Endodermal cell (in vitro differentiated cells): Measurements from ENCODE around the gene TMCO6. TPM values are rescaled to one million over a fixed set of nuclear protein-coding genes. Genes with fewer than 3 reads are reported as not detected.
"Not testable (repeated sequence)": the region's sequence is repeated elsewhere in the genome, so short reads cannot be mapped to it uniquely, and the experiment has no call there.

Experiments used
- DNase-seq: peaks from one replicate; pipeline ENCODE4 v3.0.0-alpha.2; 2017
- H3K27ac ChIP-seq: 2 replicates; pipeline ENCODE4 v1.5.1; 2013; ENCODE audit warnings: mild to moderate bottlenecking, low read depth, low read length, moderate library complexity
- H3K27me3 ChIP-seq: 2 replicates; pipeline ENCODE4 v1.6.1; 2013; ENCODE audit warnings: mild to moderate bottlenecking, low read length, moderate library complexity; ENCODE audit not compliant: insufficient read depth, control insufficient read depth, poor library complexity, severe bottlenecking
- H3K36me3 ChIP-seq: 2 replicates; pipeline ENCODE4 v1.7.0; 2013; ENCODE audit warnings: mild to moderate bottlenecking, low read length, moderate library complexity; ENCODE audit not compliant: control insufficient read depth, insufficient read depth
- H3K4me1 ChIP-seq: one replicate; pipeline ENCODE4 v1.7.0; 2013; ENCODE audit warnings: low read length; ENCODE audit not compliant: control insufficient read depth, insufficient read depth
- H3K4me3 ChIP-seq: 2 replicates; pipeline ENCODE4 v1.5.1; 2013; ENCODE audit warnings: mild to moderate bottlenecking, low read length, moderate library complexity
- H3K9ac ChIP-seq: 2 replicates; pipeline ENCODE4 v1.6.1; 2013; ENCODE audit warnings: mild to moderate bottlenecking, low read length, moderate library complexity; ENCODE audit not compliant: poor library complexity, severe bottlenecking; ENCODE audit errors: extremely low read depth
- H3K9me3 ChIP-seq: 2 replicates; pipeline ENCODE4 v1.6.1; 2013; ENCODE audit warnings: mild to moderate bottlenecking, low read length, moderate library complexity; ENCODE audit not compliant: control insufficient read depth
- H3K27ac Mint-ChIP-seq: 2 replicates; pipeline ENCODE4 v1.8.0; 2020; ENCODE audit warnings: mixed read lengths
- H3K27me3 Mint-ChIP-seq: 2 replicates; pipeline ENCODE4 v1.8.0; 2021; ENCODE audit warnings: mild to moderate bottlenecking, mixed read lengths; ENCODE audit not compliant: insufficient read depth
- H3K36me3 Mint-ChIP-seq: 2 replicates; pipeline ENCODE4 v1.8.0; 2020; ENCODE audit warnings: low read depth, mixed read lengths
- H3K4me1 Mint-ChIP-seq: 2 replicates; pipeline ENCODE4 v1.8.0; 2020; ENCODE audit warnings: mixed read lengths
- H3K4me3 Mint-ChIP-seq: 2 replicates; pipeline ENCODE4 v1.8.0; 2020; ENCODE audit warnings: mild to moderate bottlenecking, moderate library complexity, mixed read lengths
- H3K9me3 Mint-ChIP-seq: 2 replicates; pipeline ENCODE4 v1.8.0; 2020; ENCODE audit warnings: mild to moderate bottlenecking, mixed read lengths
- WGBS, 2 experiments: methylation state at CpG; one replicate each; pipeline versions ENCODE4 v1.1.5 to v1.1.7; 2013; ENCODE audit warnings: missing lambda C conversion rate in 2 of 2, mixed read lengths in 1 of 2; ENCODE audit not compliant: insufficient coverage in 1 of 2, insufficient read length in 1 of 2; 5-methylcytosine and 5-hydroxymethylcytosine counted together
- total RNA-seq, 2 donors: library from RNA; stranded (reverse); fragmentation: NEBNext Ultra II Directional in 1 of 2; extraction: Animal tissue kit (Norgen Biotek cat#: 25700) in 1 of 2; gene quantifications; 2 replicates in 1 of 2; 3 replicates in 1 of 2; pipeline ENCODE4 v1.2.1, GENCODE V29; 2021
- TF ChIP-seq, protein P1 (sequence below): fragments of 200-600 bp; sonication (generic); conservative IDR thresholded peaks from 2 replicates; pipeline ENCODE4 v1.5.0; 2021; ENCODE audit warnings: antibody characterized with exemption, mild to moderate bottlenecking

Gene TMCO6
- total RNA-seq, 2 donors from 2014 or later, result 29.3 to 34.6 TPM

GRCh38 chr5:140664359-140665119 is 25.3 kb downstream of the TMCO6 start, which contains the start of gene WDR55:
TSS of gene WDR55 (plus strand) at chr5:140664904. CDS start at chr5:140664913, 9 bp downstream.
- Histone ChIP-seq H3K36me3 (peaks cover 58% of the 10 kb centered on the region), H3K27me3 (no peaks in the 10 kb centered on the region), H3K9ac (peak within 1 kb of the TSS; percentile 52), H3K9me3 (no peaks in the 10 kb centered on the region), H3K4me3 (peak within 1 kb of the TSS; percentile 87), H3K27ac (peak within 1 kb of the TSS; percentile 72), H3K4me1 (no peaks in the 10 kb centered on the region)
- Mint-ChIP-seq H3K4me1 (peaks cover 8% of the 10 kb centered on the region), H3K4me3 (peak within 1 kb of the TSS; percentile 99), H3K27me3 (no peaks in the 10 kb centered on the region), H3K36me3 (peaks cover 66% of the 10 kb centered on the region), H3K9me3 (no peaks in the 10 kb centered on the region), H3K27ac (peak within 1 kb of the TSS; percentile 91)
- DNase-seq, result peak; percentile 98
- 1% methylated on average over 37 to 54 of the region's 54 CpGs for WGBS, 2 experiments
- TF ChIP-seq, protein P1, sequence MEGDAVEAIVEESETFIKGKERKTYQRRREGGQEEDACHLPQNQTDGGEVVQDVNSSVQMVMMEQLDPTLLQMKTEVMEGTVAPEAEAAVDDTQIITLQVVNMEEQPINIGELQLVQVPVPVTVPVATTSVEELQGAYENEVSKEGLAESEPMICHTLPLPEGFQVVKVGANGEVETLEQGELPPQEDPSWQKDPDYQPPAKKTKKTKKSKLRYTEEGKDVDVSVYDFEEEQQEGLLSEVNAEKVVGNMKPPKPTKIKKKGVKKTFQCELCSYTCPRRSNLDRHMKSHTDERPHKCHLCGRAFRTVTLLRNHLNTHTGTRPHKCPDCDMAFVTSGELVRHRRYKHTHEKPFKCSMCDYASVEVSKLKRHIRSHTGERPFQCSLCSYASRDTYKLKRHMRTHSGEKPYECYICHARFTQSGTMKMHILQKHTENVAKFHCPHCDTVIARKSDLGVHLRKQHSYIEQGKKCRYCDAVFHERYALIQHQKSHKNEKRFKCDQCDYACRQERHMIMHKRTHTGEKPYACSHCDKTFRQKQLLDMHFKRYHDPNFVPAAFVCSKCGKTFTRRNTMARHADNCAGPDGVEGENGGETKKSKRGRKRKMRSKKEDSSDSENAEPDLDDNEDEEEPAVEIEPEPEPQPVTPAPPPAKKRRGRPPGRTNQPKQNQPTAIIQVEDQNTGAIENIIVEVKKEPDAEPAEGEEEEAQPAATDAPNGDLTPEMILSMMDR, result no peak

DNA sequence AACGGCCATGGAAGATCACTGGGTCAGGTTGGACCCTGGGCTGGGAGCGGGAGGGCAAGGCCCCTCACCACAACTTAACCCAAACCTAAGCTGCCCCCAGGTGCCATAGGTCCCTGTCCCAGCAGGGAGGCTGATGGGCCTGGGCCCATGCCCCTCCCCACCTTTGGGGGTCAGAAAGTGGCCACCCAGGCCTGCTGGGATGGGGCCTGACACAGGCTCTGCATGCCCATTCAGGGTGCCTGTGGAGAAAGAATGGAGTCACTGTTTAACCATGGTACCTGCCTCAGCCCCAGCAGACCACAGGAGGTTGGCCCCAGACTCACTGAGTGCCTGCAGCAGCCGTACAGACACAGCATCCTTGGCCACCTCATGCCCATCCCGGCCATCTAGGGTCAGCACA is 31.8 kb downstream of the TMCO6 start:
- H3K36me3 Mint-ChIP-seq, result peaks cover 68% of the 10 kb centered on the region
- H3K4me3 ChIP-seq, H3K4me3 Mint-ChIP-seq, DNase-seq, H3K9me3 ChIP-seq, H3K4me1 ChIP-seq, H3K9ac ChIP-seq, H3K27me3 ChIP-seq, H3K27me3 Mint-ChIP-seq, H3K27ac Mint-ChIP-seq, H3K9me3 Mint-ChIP-seq, H3K27ac ChIP-seq: not testable (repeated sequence)
- peaks cover 50% of the 10 kb centered on the region for H3K36me3 ChIP-seq
- WGBS, 2 experiments, result 100% methylated on average over 2 of the region's 4 CpGs; no CpG with 5 or more reads in 1 of the 2 experiments
- H3K4me1 Mint-ChIP-seq, result peaks cover 10% of the 10 kb centered on the region

DNA sequence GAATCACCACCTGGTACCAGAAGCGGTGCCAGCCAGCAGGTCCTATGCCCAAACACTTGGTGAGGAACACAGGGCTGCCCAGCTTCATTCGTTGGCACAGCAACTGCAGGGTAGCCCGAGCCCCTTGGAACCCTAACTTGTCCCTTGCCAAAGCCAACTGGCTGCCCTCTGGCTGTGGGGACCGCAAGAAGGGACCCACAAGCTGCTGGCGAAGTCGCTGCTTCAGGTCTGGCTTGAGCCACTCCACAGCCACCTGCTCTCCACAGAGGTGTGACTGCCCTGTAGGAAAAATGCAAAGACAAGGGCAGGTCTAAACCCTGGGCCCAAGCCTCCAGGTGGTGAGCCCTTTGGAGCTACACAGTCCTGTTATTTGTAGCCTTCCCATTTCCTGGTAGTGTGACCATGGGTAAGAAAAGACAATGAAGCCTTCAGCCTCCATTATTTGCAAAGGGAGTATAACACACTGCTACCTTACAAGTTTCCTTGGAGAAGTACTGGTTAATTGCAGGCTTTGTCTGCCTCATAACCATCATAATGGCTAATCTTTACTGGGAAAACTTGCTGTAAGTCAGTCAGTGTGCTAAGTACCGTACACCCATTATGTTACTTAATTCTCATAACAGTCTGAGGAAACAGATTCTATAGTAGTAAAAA is 32.3 kb downstream of the TMCO6 start:
- H3K9me3 Mint-ChIP-seq, result no peaks in the 10 kb centered on the region
- peak; percentile 48 for DNase-seq
- TF ChIP-seq, protein P1, result no peak
- Histone ChIP-seq H3K9ac (no peak overlapping the region), H3K27ac (no peak overlapping the region), H3K36me3 (peaks cover 56% of the 10 kb centered on the region), H3K9me3 (no peaks in the 10 kb centered on the region), H3K4me1 (no peaks in the 10 kb centered on the region), H3K4me3 (no peak overlapping the region), H3K27me3 (no peaks in the 10 kb centered on the region)
- 94 to 100% methylated on average over 4 to 6 of the region's 7 CpGs for WGBS, 2 experiments
- peaks cover 7% of the 10 kb centered on the region for H3K4me1 Mint-ChIP-seq
- H3K27me3 Mint-ChIP-seq, result no peaks in the 10 kb centered on the region
- peaks cover 70% of the 10 kb centered on the region for H3K36me3 Mint-ChIP-seq
- H3K4me3 Mint-ChIP-seq, result no peak overlapping the region
- no peak overlapping the region for H3K27ac Mint-ChIP-seq
